ENCODE data around the gene KIAA1217. TPM values are rescaled to one million over a fixed set of nuclear protein-coding genes. Genes with fewer than 3 reads are reported as not detected.

KIAA1217 gene
- total RNA-seq, 1 experiment from 2014 or later = 18.6 TPM

DNA sequence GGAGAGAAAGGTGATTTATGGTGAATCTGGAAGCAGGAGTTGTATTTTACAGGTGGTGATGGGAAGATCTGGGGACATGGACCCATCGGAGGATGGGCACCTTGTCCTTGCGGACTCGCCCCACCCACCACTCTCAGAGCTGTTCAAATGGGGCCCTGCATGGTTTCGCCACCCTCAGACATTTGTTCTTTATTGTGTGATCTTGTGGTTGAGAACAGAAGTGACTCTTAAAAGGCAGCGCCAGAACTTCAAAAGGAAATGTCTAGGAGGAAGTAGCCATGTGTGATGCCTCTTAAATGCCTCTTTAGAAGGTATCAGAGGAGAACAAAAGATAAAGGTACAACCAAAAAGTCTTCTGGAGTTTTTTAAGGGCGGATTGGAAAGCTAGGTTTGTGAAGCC is 205.7 kb downstream of the KIAA1217 start:
- no peak overlapping the region for H3T11ph ChIP-seq (ENCODE audit: low read length)
- H3K27ac Mint-ChIP-seq = no peak overlapping the region

More for the DNA sequence above, 205.7 kb downstream of the KIAA1217 start:
- peaks cover 6 to 19% of the 10 kb centered on the region in 2 experiments for H3K4me1 Mint-ChIP-seq
- H3K4me1 ChIP-seq (ENCODE audit: insufficient read depth, low read length) = no peaks in the 10 kb centered on the region
- H3K18ac ChIP-seq (ENCODE audit: insufficient read length, low read depth, low read length) = no peak overlapping the region
- no peak overlapping the region for H2BK120ac ChIP-seq (ENCODE audit: low read depth, low read length, poor library complexity, severe bottlenecking)
- H2BK5ac ChIP-seq (ENCODE audit: insufficient read length, low read length) = no peak overlapping the region
- H3K27ac ChIP-seq (ENCODE audit: insufficient read length, low read depth, low read length) = no peak overlapping the region
- H3K9me3 ChIP-seq (ENCODE audit: control insufficient read depth, low read depth, low read length) = peaks cover 4% of the 10 kb centered on the region
- H3K14ac ChIP-seq (ENCODE audit: insufficient read depth, low read length) = no peak overlapping the region
- no peak overlapping the region for H3K4me3 Mint-ChIP-seq
- no peak overlapping the region for H2BK15ac ChIP-seq (ENCODE audit: low read depth, low read length)
- no peak overlapping the region for H2BK20ac ChIP-seq (ENCODE audit: low read depth, low read length, poor library complexity, severe bottlenecking)
- no peak for DNase-seq
- H2BK12ac ChIP-seq (ENCODE audit: insufficient read length, low read depth, low read length) = no peak overlapping the region
- H3K9me3 Mint-ChIP-seq = no peaks in the 10 kb centered on the region
- no peak overlapping the region for H3K4ac ChIP-seq (ENCODE audit: low read depth, low read length)
- no peak overlapping the region for H4K5ac ChIP-seq (ENCODE audit: insufficient read length, low read depth, low read length)
- no peaks in the 10 kb centered on the region for H3K27me3 ChIP-seq (ENCODE audit: insufficient read depth, low read length)
- no peaks in the 10 kb centered on the region; a peak in 1 of 7 replicates for H3K36me3 Mint-ChIP-seq (ENCODE audit: insufficient read depth in 1 of 3, low read depth in 3 of 3)
- H4K8ac ChIP-seq (replicated peaks; ENCODE audit: insufficient read length, low read depth, low read length) = no peak overlapping the region
- H3K56ac ChIP-seq (ENCODE audit: insufficient read length, low read depth, low read length) = no peak overlapping the region
- no peak overlapping the region for H3K23ac ChIP-seq (ENCODE audit: insufficient read length, low read depth, low read length)
- no peaks in the 10 kb centered on the region for H3K79me1 ChIP-seq (ENCODE audit: insufficient read depth, low read depth, low read length, poor library complexity, severe bottlenecking)
- WGBS (ENCODE audit: extremely low coverage, insufficient read length, low lambda C conversion rate) = no CpG with 5 or more reads among the region's 6 CpGs
- no peak overlapping the region for H4K91ac ChIP-seq (ENCODE audit: insufficient read length, low read depth, low read length)
- H2AK5ac ChIP-seq (ENCODE audit: insufficient read length, low read length) = no peak overlapping the region
- H4K20me1 ChIP-seq (ENCODE audit: control insufficient read depth, insufficient read depth, insufficient read length) = no peaks in the 10 kb centered on the region
- no peak overlapping the region for H3K9ac ChIP-seq (ENCODE audit: extremely low read depth, insufficient read length, low read length)
- no peak overlapping the region for H3K4me2 ChIP-seq (ENCODE audit: insufficient read depth, insufficient read length, low read length)
- H3K79me2 ChIP-seq (ENCODE audit: insufficient read depth, low read length) = no peaks in the 10 kb centered on the region
- TF ChIP-seq, protein P1, sequence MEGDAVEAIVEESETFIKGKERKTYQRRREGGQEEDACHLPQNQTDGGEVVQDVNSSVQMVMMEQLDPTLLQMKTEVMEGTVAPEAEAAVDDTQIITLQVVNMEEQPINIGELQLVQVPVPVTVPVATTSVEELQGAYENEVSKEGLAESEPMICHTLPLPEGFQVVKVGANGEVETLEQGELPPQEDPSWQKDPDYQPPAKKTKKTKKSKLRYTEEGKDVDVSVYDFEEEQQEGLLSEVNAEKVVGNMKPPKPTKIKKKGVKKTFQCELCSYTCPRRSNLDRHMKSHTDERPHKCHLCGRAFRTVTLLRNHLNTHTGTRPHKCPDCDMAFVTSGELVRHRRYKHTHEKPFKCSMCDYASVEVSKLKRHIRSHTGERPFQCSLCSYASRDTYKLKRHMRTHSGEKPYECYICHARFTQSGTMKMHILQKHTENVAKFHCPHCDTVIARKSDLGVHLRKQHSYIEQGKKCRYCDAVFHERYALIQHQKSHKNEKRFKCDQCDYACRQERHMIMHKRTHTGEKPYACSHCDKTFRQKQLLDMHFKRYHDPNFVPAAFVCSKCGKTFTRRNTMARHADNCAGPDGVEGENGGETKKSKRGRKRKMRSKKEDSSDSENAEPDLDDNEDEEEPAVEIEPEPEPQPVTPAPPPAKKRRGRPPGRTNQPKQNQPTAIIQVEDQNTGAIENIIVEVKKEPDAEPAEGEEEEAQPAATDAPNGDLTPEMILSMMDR (conservative IDR thresholded peaks at IDR 0.05) = no peak
- H3K23me2 ChIP-seq (ENCODE audit: insufficient read length, low read depth, low read length, poor library complexity, severe bottlenecking) = no peaks in the 10 kb centered on the region
- no peak overlapping the region for H2AFZ ChIP-seq (ENCODE audit: low read length)
- no peaks in the 10 kb centered on the region; the same call in 1 of the 2 replicates for H3K27me3 Mint-ChIP-seq (ENCODE audit: low read depth)

Measured in H9 (cell line).